KMS-11 (cell line): ENCODE results near the gene PCDH1.

Experiments used
- H2AFZ ChIP-seq: fragments of 200-600 bp; sonication (generic); 2 replicates; pipeline ENCODE4 v1.6.1; 2016; ENCODE audit warnings: antibody characterized with exemption, mixed run types, low read depth
- H3K27ac ChIP-seq: fragments of 200-600 bp; sonication (generic); 2 replicates; pipeline ENCODE4 v1.6.1; 2016; ENCODE audit warnings: mild to moderate bottlenecking, mixed run types
- H3K27me3 ChIP-seq: fragments of 200-600 bp; sonication (generic); 2 replicates; pipeline ENCODE4 v1.6.1; 2017; ENCODE audit warnings: mild to moderate bottlenecking, low read depth, mixed run types, moderate library complexity; ENCODE audit not compliant: insufficient read depth
- H3K36me3 ChIP-seq: fragments of 200-600 bp; sonication (generic); 2 replicates; pipeline ENCODE4 v1.6.1; 2017; ENCODE audit warnings: mild to moderate bottlenecking, mixed run types; ENCODE audit not compliant: insufficient read depth
- H3K4me1 ChIP-seq: fragments of 200-600 bp; sonication (generic); 2 replicates; pipeline ENCODE4 v1.6.1; 2016; ENCODE audit warnings: mild to moderate bottlenecking, low read depth, mixed run types; ENCODE audit not compliant: poor library complexity, severe bottlenecking
- H3K4me2 ChIP-seq: fragments of 200-600 bp; sonication (generic); 2 replicates; pipeline ENCODE4 v1.7.0; 2016; ENCODE audit warnings: mild to moderate bottlenecking, mixed run types
- H3K4me3 ChIP-seq: fragments of 200-600 bp; sonication (generic); IDR thresholded peaks from 2 replicates; pipeline ENCODE4 v1.6.1; 2017; ENCODE audit warnings: low read depth, low read length, mixed read lengths; ENCODE audit not compliant: insufficient read depth
- H3K79me2 ChIP-seq: fragments of 200-600 bp; sonication (generic); 2 replicates; pipeline ENCODE4 v1.6.1; 2016; ENCODE audit warnings: low read depth, mixed run types; ENCODE audit not compliant: insufficient read depth
- H3K9ac ChIP-seq: fragments of 200-600 bp; sonication (generic); 2 replicates; pipeline ENCODE4 v1.6.1; 2016; ENCODE audit warnings: mild to moderate bottlenecking, mixed run types
- H4K20me1 ChIP-seq: fragments of 200-600 bp; sonication (generic); 2 replicates; pipeline ENCODE4 v1.6.1; 2016; ENCODE audit warnings: mild to moderate bottlenecking, mixed run types; ENCODE audit not compliant: insufficient read depth
- CTCF ChIP-seq: fragments of 200-600 bp; sonication (generic); conservative IDR thresholded peaks from 2 replicates; pipeline ENCODE4 v1.6.1; 2017; ENCODE audit warnings: low read depth, mild to moderate bottlenecking, antibody characterized with exemption, low read length, moderate library complexity, mixed read lengths

PCDH1 gene

GRCh38 chr5:141915881-141916336 lies 37.7 kb upstream of the PCDH1 start:
- Histone ChIP-seq H3K4me2 (no peak overlapping the region), H3K79me2 (no peaks in the 10 kb centered on the region), H2AFZ (no peak overlapping the region), H3K4me1 (peaks cover 6% of the 10 kb centered on the region), H3K9ac (no peak overlapping the region), H3K36me3 (no peaks in the 10 kb centered on the region), H3K4me3 (no peak overlapping the region), H3K27me3 (no peaks in the 10 kb centered on the region), H4K20me1 (no peaks in the 10 kb centered on the region), H3K27ac (no peak overlapping the region)
- TF ChIP-seq CTCF: no peak

GRCh38 chr5:141914797-141915196 lies 36.6 kb upstream of the PCDH1 start:
- Histone ChIP-seq H3K27me3 (no peaks in the 10 kb centered on the region), H3K36me3 (no peaks in the 10 kb centered on the region), H3K27ac (no peak overlapping the region), H3K4me1 (peaks cover 6% of the 10 kb centered on the region), H3K9ac (no peak overlapping the region), H2AFZ (no peak overlapping the region), H4K20me1 (no peaks in the 10 kb centered on the region), H3K4me3 (no peak overlapping the region), H3K79me2 (no peaks in the 10 kb centered on the region), H3K4me2 (no peak overlapping the region)
- TF ChIP-seq CTCF: no peak

- Histone ChIP-seq H3K27ac (no peak overlapping the region), H2AFZ (no peak overlapping the region)
Measured at GRCh38 chr5:141914199-141914743, 36.1 kb upstream of the PCDH1 start.

GRCh38 chr5:141913560-141914198 lies 35.5 kb upstream of the PCDH1 start:
- Histone ChIP-seq H3K9ac (no peak overlapping the region), H3K79me2 (no peaks in the 10 kb centered on the region), H3K27me3 (no peaks in the 10 kb centered on the region), H3K27ac (no peak overlapping the region), H3K4me3 (no peak overlapping the region), H3K36me3 (no peaks in the 10 kb centered on the region), H4K20me1 (no peaks in the 10 kb centered on the region), H2AFZ (no peak overlapping the region), H3K4me2 (no peak overlapping the region), H3K4me1 (peaks cover under 1% of the 10 kb centered on the region)
- no peak for TF ChIP-seq CTCF

More at GRCh38 chr5:141914199-141914743, 36.1 kb upstream of the PCDH1 start:
- Histone ChIP-seq H3K36me3 (no peaks in the 10 kb centered on the region), H3K4me3 (no peak overlapping the region), H3K4me1 (peaks cover 6% of the 10 kb centered on the region), H4K20me1 (no peaks in the 10 kb centered on the region), H3K9ac (no peak overlapping the region), H3K4me2 (no peak overlapping the region), H3K27me3 (no peaks in the 10 kb centered on the region), H3K79me2 (no peaks in the 10 kb centered on the region)
- no peak for TF ChIP-seq CTCF
